Measurements from ENCODE around the gene PAX3. TPM values are rescaled to one million over a fixed set of nuclear protein-coding genes. Genes with fewer than 3 reads are reported as not detected.
A peak's percentile ranks its signal among the peaks of the same experiment; 100 is the strongest.

PAX3 gene
- total and polyA plus RNA-seq, 5 donors, result 0.23 to 0.34 (median 0.25) TPM; not detected in 2

GRCh38 chr2:222310747-222311318 lies 12.0 kb upstream of the PAX3 start:
- Histone ChIP-seq H3K27me3 (ENCODE audit: control insufficient read depth, insufficient read depth) (peaks cover 3% of the 10 kb centered on the region), H3K9me3 (ENCODE audit: control insufficient read depth, low read length) (no peaks in the 10 kb centered on the region), H3K4me1 (ENCODE audit: control insufficient read depth, insufficient read depth, low read length) (no peaks in the 10 kb centered on the region), H3K27ac (ENCODE audit: low read length) (no peak overlapping the region), H3K4me3 (ENCODE audit: low read length) (no peak overlapping the region)
- WGBS, result 11% methylated on average over 11 of the region's 11 CpGs
- DNase-seq (no peak), ATAC-seq (no peak)
- intact Hi-C loops (cut with DNase I), result loop anchor here in 1 of 4 donors (10.0 kb wide), 1 partner anchor 294 kb away; no protein-coding TSS in a partner anchor

GRCh38 chr2:222309766-222310165 lies 11.0 kb upstream of the PAX3 start:
- H3K4me3 ChIP-seq (ENCODE audit: low read length), result no peak overlapping the region
- H3K27ac ChIP-seq (ENCODE audit: low read length), result no peak overlapping the region
- peaks cover 3% of the 10 kb centered on the region for H3K27me3 ChIP-seq (ENCODE audit: control insufficient read depth, insufficient read depth)
- WGBS, result 12% methylated on average over 2 of the region's 2 CpGs
- intact Hi-C loops (cut with DNase I), result loop anchor here in 2 of 4 donors (10.0 kb wide), 2 partner anchors 255 to 295 kb away; no protein-coding TSS in a partner anchor
- no peak for ATAC-seq
- DNase-seq, result no peak
- no peaks in the 10 kb centered on the region for H3K9me3 ChIP-seq (ENCODE audit: control insufficient read depth, low read length)
- peaks cover 2% of the 10 kb centered on the region for H3K4me1 ChIP-seq (ENCODE audit: control insufficient read depth, insufficient read depth, low read length)

GRCh38 chr2:222309361-222309760 lies 10.6 kb upstream of the PAX3 start:
- peaks cover 3% of the 10 kb centered on the region for H3K27me3 ChIP-seq (ENCODE audit: control insufficient read depth, insufficient read depth)
- WGBS, result 5% methylated on average over 1 of the region's 1 CpG
- H3K4me1 ChIP-seq (ENCODE audit: control insufficient read depth, insufficient read depth, low read length), result peaks cover 2% of the 10 kb centered on the region
- DNase-seq (no peak), ATAC-seq (no peak)
- intact Hi-C loops (cut with DNase I), result loop anchor here in 2 of 4 donors (10.0 kb wide), 1 partner anchor 255 kb away; no protein-coding TSS in a partner anchor
- no peak overlapping the region for H3K27ac ChIP-seq (ENCODE audit: low read length)
- H3K9me3 ChIP-seq (ENCODE audit: control insufficient read depth, low read length), result no peaks in the 10 kb centered on the region
- no peak overlapping the region for H3K4me3 ChIP-seq (ENCODE audit: low read length)

- Histone ChIP-seq H3K27ac (ENCODE audit: low read length) (no peak overlapping the region), H3K4me3 (ENCODE audit: low read length) (no peak overlapping the region), H3K4me1 (ENCODE audit: control insufficient read depth, insufficient read depth, low read length) (peaks cover 2% of the 10 kb centered on the region), H3K27me3 (ENCODE audit: control insufficient read depth, insufficient read depth) (peaks cover 2% of the 10 kb centered on the region), H3K9me3 (ENCODE audit: control insufficient read depth, low read length) (no peaks in the 10 kb centered on the region)
- no peak for DNase-seq
- WGBS, result 11% methylated on average over 11 of the region's 11 CpGs
- no peak for ATAC-seq
- intact Hi-C loops (cut with DNase I), result loop anchor here in 2 of 4 donors (10.0 kb wide), 1 partner anchor 253 kb away; no protein-coding TSS in a partner anchor
These were observed 9.4 kb upstream of the PAX3 start for GRCh38 chr2:222307978-222308730.

GRCh38 chr2:222307143-222307756 lies 8.5 kb upstream of the PAX3 start:
- Histone ChIP-seq H3K27ac (ENCODE audit: low read length) (no peak overlapping the region), H3K9me3 (ENCODE audit: control insufficient read depth, low read length) (no peaks in the 10 kb centered on the region), H3K27me3 (ENCODE audit: control insufficient read depth, insufficient read depth) (no peaks in the 10 kb centered on the region), H3K4me3 (ENCODE audit: low read length) (no peak overlapping the region), H3K4me1 (ENCODE audit: control insufficient read depth, insufficient read depth, low read length) (peaks cover 2% of the 10 kb centered on the region)
- no peak for DNase-seq
- ATAC-seq, result no peak
- intact Hi-C loops (cut with DNase I), result loop anchor here in 2 of 4 donors (10.0 kb wide), 1 partner anchor 252 kb away; no protein-coding TSS in a partner anchor
- WGBS, result 4% methylated on average over 34 of the region's 34 CpGs

- no peaks in the 10 kb centered on the region for H3K27me3 ChIP-seq (ENCODE audit: control insufficient read depth, insufficient read depth)
- DNase-seq, result no peak
- ATAC-seq, result no peak
- H3K4me1 ChIP-seq (ENCODE audit: control insufficient read depth, insufficient read depth, low read length), result peaks cover 2% of the 10 kb centered on the region
- H3K4me3 ChIP-seq (ENCODE audit: low read length), result peak overlapping the region; percentile 57
- intact Hi-C loops (cut with DNase I), result loop anchor here in 2 of 4 donors (10.0 kb wide), 1 partner anchor 252 kb away; no protein-coding TSS in a partner anchor
- WGBS, result 5% methylated on average over 27 of the region's 27 CpGs
- no peak overlapping the region for H3K27ac ChIP-seq (ENCODE audit: low read length)
- no peaks in the 10 kb centered on the region for H3K9me3 ChIP-seq (ENCODE audit: control insufficient read depth, low read length)
These were observed 7.8 kb upstream of the PAX3 start for GRCh38 chr2:222306393-222307142.

- H3K9me3 ChIP-seq (ENCODE audit: control insufficient read depth, low read length), result no peaks in the 10 kb centered on the region
- H3K4me1 ChIP-seq (ENCODE audit: control insufficient read depth, insufficient read depth, low read length), result peaks cover 2% of the 10 kb centered on the region
- no peak overlapping the region for H3K27ac ChIP-seq (ENCODE audit: low read length)
- 2% methylated on average over 66 of the region's 66 CpGs for WGBS
- DNase-seq, result peak in 1 of 3 donors; percentile 57
- peak; percentile 38 to 53 for ATAC-seq
- peak overlapping the region; percentile 57 for H3K4me3 ChIP-seq (ENCODE audit: low read length)
- H3K27me3 ChIP-seq (ENCODE audit: control insufficient read depth, insufficient read depth), result no peaks in the 10 kb centered on the region
- intact Hi-C loops (cut with DNase I), result loop anchor here in 2 of 4 donors (10.0 kb wide), 1 partner anchor 251 kb away; no protein-coding TSS in a partner anchor
These were observed 7.0 kb upstream of the PAX3 start for GRCh38 chr2:222305516-222306392.

GRCh38 chr2:222304737-222305515 lies 6.1 kb upstream of the PAX3 start:
- peak overlapping the region; percentile 57 for H3K4me3 ChIP-seq (ENCODE audit: low read length)
- no peak for DNase-seq
- 7% methylated on average over 39 of the region's 39 CpGs for WGBS
- intact Hi-C loops (cut with DNase I), result loop anchor here in 2 of 4 donors (10.0 kb wide), 1 partner anchor 250 kb away; no protein-coding TSS in a partner anchor
- no peaks in the 10 kb centered on the region for H3K9me3 ChIP-seq (ENCODE audit: control insufficient read depth, low read length)
- H3K27ac ChIP-seq (ENCODE audit: low read length), result no peak overlapping the region
- peaks cover 2% of the 10 kb centered on the region for H3K4me1 ChIP-seq (ENCODE audit: control insufficient read depth, insufficient read depth, low read length)
- no peaks in the 10 kb centered on the region for H3K27me3 ChIP-seq (ENCODE audit: control insufficient read depth, insufficient read depth)
- ATAC-seq, result no peak

Data from right cardiac atrium (tissue), 5 donors.